ENCODE results near the gene STX16.

DNA sequence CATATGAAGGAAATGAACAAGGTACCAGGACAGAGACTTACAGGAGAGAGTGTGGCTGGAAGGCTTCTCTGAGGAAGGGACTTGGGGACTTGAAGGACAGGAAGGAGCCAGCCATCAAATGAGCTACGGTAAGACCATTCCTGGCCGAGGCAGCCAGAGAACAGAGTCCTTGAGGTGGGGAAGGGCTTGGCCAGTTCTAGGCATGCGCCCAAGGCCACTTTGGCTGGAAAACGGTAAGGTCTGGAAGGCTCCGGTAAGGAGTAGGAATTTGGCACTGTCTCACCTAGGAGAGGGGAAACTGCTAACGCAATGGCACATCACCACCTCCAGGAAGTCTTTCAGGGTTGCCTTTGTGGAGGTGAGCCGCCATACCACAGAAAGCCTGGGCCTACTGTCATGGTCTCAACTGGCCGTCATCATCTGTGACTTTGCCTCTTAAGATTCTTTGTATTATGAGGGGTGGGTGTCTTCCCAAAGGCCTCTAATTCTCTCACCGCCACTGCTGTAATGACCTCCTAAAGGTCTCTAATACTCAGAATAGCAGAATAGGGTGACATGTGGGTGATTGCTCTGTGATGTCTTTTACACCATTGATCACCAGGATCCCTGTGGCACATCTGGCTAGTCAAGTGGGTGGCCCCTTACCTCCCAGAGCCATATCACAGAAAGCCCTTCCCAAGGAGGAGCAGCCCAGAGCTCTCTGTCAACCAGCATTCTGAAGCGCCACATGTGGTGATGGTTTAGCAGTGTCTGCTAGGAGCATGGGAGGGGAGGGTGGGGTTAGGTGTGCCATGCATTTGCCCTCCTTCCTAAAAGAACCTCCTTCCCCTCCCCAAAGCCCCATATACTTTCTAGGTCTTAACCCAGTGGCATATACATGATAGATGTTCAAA, 17.7 kb upstream of the STX16 start:
- TF ChIP-seq CTCF (IDR thresholded peaks at IDR 0.05; ENCODE audit: poor library complexity) (no peak), EZH2phosphoT487 (IDR thresholded peaks at IDR 0.05; ENCODE audit: low read depth, severe bottlenecking, unreplicated experiment) (no peak), EZH2 (IDR thresholded peaks at IDR 0.05; ENCODE audit: borderline replicate concordance) (no peak)

All from hepatocyte (in vitro differentiated cells).